ENCODE data around the gene WIPF3.

Gene WIPF3

GRCh38 chr7:29915481-29916215 lies 109.3 kb downstream of the WIPF3 start:
- Histone ChIP-seq H3K36me3 (ENCODE audit: control insufficient read depth in 2 of 2, insufficient read depth in 2 of 2, low read length in 2 of 2) (peaks cover 0 to 7% of the 10 kb centered on the region in 2 donors), H3K27ac (ENCODE audit: low read length) (peak overlapping the region; percentile 32), H3K9me3 (ENCODE audit: control insufficient read depth in 2 of 2, low read length in 2 of 2) (no peaks in the 10 kb centered on the region), H3K27me3 (ENCODE audit: control insufficient read depth in 1 of 2, insufficient read depth in 2 of 2, low read length in 2 of 2) (no peaks in the 10 kb centered on the region), H3K4me1 (ENCODE audit: control insufficient read depth, insufficient read depth, low read length) (peaks cover 9% of the 10 kb centered on the region), H3K4me3 (ENCODE audit: low read length in 2 of 2) (peak overlapping the region in 1 of 2 donors; percentile 47), H3K9ac (ENCODE audit: low read length in 2 of 2) (no peak overlapping the region)

- Histone ChIP-seq H3K4me1 (ENCODE audit: control insufficient read depth, insufficient read depth, low read length) (peaks cover 9% of the 10 kb centered on the region), H3K27me3 (ENCODE audit: control insufficient read depth in 1 of 2, insufficient read depth in 2 of 2, low read length in 2 of 2) (no peaks in the 10 kb centered on the region), H3K9ac (ENCODE audit: low read length in 2 of 2) (no peak overlapping the region), H3K4me3 (ENCODE audit: low read length in 2 of 2) (no peak overlapping the region), H3K36me3 (ENCODE audit: control insufficient read depth in 2 of 2, insufficient read depth in 2 of 2, low read length in 2 of 2) (peaks cover 6 to 15% of the 10 kb centered on the region in 2 donors), H3K27ac (ENCODE audit: low read length) (no peak overlapping the region), H3K9me3 (ENCODE audit: control insufficient read depth in 2 of 2, low read length in 2 of 2) (no peaks in the 10 kb centered on the region)
Measured at GRCh38 chr7:29917641-29918040, 111.3 kb downstream of the WIPF3 start.

DNA sequence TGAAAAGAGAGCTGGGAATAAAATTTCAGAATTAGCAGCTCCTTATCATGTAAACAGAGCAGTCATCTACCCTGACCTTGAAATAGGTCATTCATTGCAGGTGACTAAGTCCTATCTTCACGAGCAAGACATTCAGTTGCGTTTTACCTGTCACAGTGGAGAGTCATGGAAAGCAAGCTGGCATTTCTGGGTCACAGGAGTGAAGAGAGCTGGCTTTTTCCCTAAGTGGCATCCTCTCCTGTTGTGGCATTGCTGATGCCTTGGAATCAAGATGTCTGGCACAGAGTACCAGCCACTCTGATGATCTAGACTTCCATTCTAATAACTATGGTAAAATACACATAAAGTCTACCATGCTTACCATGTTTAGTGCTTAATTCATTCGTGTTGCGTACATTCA lies 112.5 kb downstream of the WIPF3 start:
- Histone ChIP-seq H3K27me3 (ENCODE audit: control insufficient read depth in 1 of 2, insufficient read depth in 2 of 2, low read length in 2 of 2) (no peaks in the 10 kb centered on the region), H3K4me3 (ENCODE audit: low read length in 2 of 2) (no peak overlapping the region), H3K9me3 (ENCODE audit: control insufficient read depth in 2 of 2, low read length in 2 of 2) (no peaks in the 10 kb centered on the region), H3K36me3 (ENCODE audit: control insufficient read depth in 2 of 2, insufficient read depth in 2 of 2, low read length in 2 of 2) (peaks cover 17 to 25% of the 10 kb centered on the region in 2 donors), H3K27ac (ENCODE audit: low read length) (no peak overlapping the region), H3K4me1 (ENCODE audit: control insufficient read depth, insufficient read depth, low read length) (peaks cover 9% of the 10 kb centered on the region), H3K9ac (ENCODE audit: low read length in 2 of 2) (no peak overlapping the region)

DNA sequence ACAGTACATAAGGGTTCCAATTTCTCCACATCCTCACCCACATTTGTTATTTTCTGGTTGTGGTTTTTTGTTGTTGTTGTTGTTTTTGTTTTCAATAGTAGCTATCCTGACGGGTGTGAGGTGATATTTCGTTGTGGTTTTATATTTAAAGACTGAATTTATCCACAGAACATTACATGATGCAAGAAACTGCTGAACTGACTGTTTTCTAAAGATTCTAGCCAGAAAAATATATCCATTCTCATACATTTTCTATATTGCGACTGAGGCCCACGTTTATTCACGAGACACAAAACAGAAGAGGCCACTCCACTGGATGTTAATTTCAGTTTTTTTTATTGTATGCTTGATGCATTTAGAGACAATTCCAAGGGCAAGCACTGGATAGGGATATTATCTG lies 113.5 kb downstream of the WIPF3 start:
- Histone ChIP-seq H3K9me3 (ENCODE audit: control insufficient read depth in 2 of 2, low read length in 2 of 2) (no peaks in the 10 kb centered on the region), H3K4me3 (ENCODE audit: low read length in 2 of 2) (no peak overlapping the region), H3K4me1 (ENCODE audit: control insufficient read depth, insufficient read depth, low read length) (peaks cover 9% of the 10 kb centered on the region), H3K27ac (ENCODE audit: low read length) (no peak overlapping the region), H3K27me3 (ENCODE audit: control insufficient read depth in 1 of 2, insufficient read depth in 2 of 2, low read length in 2 of 2) (no peaks in the 10 kb centered on the region), H3K36me3 (ENCODE audit: control insufficient read depth in 2 of 2, insufficient read depth in 2 of 2, low read length in 2 of 2) (peaks cover 18 to 33% of the 10 kb centered on the region in 2 donors), H3K9ac (ENCODE audit: low read length in 2 of 2) (no peak overlapping the region)

DNA sequence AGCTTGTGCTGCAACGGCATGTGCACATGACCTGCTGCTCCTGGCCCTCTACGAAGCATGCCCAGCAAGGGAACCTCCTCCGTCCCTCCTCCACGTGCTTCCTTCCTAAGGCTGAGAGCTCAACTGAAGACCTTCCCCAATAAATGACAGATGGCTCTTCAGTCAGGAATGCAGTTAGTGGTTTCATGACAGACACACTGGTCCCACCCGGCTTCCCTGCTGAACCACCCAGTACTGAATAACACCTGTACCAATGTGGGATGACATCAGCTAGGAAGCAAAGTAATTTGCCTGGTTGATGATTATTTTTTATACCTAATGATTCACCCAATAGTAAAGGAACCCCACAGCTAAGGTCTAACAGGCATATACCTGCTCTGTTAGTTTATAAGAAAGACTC lies 114.2 kb downstream of the WIPF3 start:
- no peaks in the 10 kb centered on the region for H3K9me3 ChIP-seq (ENCODE audit: control insufficient read depth in 2 of 2, low read length in 2 of 2)
- H3K4me3 ChIP-seq (ENCODE audit: low read length in 2 of 2): no peak overlapping the region
- H3K36me3 ChIP-seq (ENCODE audit: control insufficient read depth in 2 of 2, insufficient read depth in 2 of 2, low read length in 2 of 2): peaks cover 23 to 36% of the 10 kb centered on the region in 2 donors
- H3K4me1 ChIP-seq (ENCODE audit: control insufficient read depth, insufficient read depth, low read length): peaks cover 6% of the 10 kb centered on the region
- H3K27ac ChIP-seq (ENCODE audit: low read length): no peak overlapping the region
- H3K27me3 ChIP-seq (ENCODE audit: control insufficient read depth in 1 of 2, insufficient read depth in 2 of 2, low read length in 2 of 2): no peaks in the 10 kb centered on the region
- no peak overlapping the region for H3K9ac ChIP-seq (ENCODE audit: low read length in 2 of 2)

GRCh38 chr7:29921404-29922010 lies 115.2 kb downstream of the WIPF3 start:
- Histone ChIP-seq H3K36me3 (ENCODE audit: control insufficient read depth in 2 of 2, insufficient read depth in 2 of 2, low read length in 2 of 2) (peaks cover 23 to 39% of the 10 kb centered on the region in 2 donors), H3K4me1 (ENCODE audit: control insufficient read depth, insufficient read depth, low read length) (no peaks in the 10 kb centered on the region), H3K9ac (ENCODE audit: low read length in 2 of 2) (no peak overlapping the region), H3K27me3 (ENCODE audit: control insufficient read depth in 1 of 2, insufficient read depth in 2 of 2, low read length in 2 of 2) (no peaks in the 10 kb centered on the region), H3K9me3 (ENCODE audit: control insufficient read depth in 2 of 2, low read length in 2 of 2) (no peaks in the 10 kb centered on the region), H3K27ac (ENCODE audit: low read length) (no peak overlapping the region), H3K4me3 (ENCODE audit: low read length in 2 of 2) (no peak overlapping the region)

GRCh38 chr7:29922921-29923700 lies 116.8 kb downstream of the WIPF3 start:
- Histone ChIP-seq H3K36me3 (ENCODE audit: control insufficient read depth in 2 of 2, insufficient read depth in 2 of 2, low read length in 2 of 2) (peaks cover 25 to 39% of the 10 kb centered on the region in 2 donors), H3K27ac (ENCODE audit: low read length) (no peak overlapping the region), H3K9ac (ENCODE audit: low read length in 2 of 2) (no peak overlapping the region), H3K4me3 (ENCODE audit: low read length in 2 of 2) (no peak overlapping the region), H3K4me1 (ENCODE audit: control insufficient read depth, insufficient read depth, low read length) (no peaks in the 10 kb centered on the region), H3K9me3 (ENCODE audit: control insufficient read depth in 2 of 2, low read length in 2 of 2) (no peaks in the 10 kb centered on the region), H3K27me3 (ENCODE audit: control insufficient read depth in 1 of 2, insufficient read depth in 2 of 2, low read length in 2 of 2) (no peaks in the 10 kb centered on the region)

DNA sequence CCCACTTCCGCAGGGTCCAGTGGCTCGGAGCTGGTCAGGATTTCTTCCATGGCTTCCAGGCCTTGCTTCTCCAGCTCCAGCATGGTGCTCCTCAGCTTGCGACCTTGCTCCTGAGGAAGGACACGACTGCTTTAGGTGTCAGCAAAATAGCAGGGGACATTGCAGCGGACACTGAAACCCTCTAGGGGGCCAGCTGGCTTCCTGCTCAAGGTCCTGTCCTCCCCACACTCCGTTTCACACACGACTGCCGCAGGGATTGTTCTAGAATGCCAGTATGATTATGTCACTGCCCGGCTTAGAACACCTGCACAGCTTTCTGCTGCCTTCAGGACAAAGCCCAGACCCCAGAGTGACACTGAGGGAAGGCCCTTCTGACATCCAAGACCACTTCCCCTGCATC lies 117.7 kb downstream of the WIPF3 start:
- Histone ChIP-seq H3K27me3 (ENCODE audit: control insufficient read depth in 1 of 2, insufficient read depth in 2 of 2, low read length in 2 of 2) (no peaks in the 10 kb centered on the region), H3K9me3 (ENCODE audit: control insufficient read depth in 2 of 2, low read length in 2 of 2) (no peaks in the 10 kb centered on the region), H3K27ac (ENCODE audit: low read length) (no peak overlapping the region), H3K4me3 (ENCODE audit: low read length in 2 of 2) (no peak overlapping the region), H3K9ac (ENCODE audit: low read length in 2 of 2) (no peak overlapping the region), H3K36me3 (ENCODE audit: control insufficient read depth in 2 of 2, insufficient read depth in 2 of 2, low read length in 2 of 2) (peaks cover 26 to 42% of the 10 kb centered on the region in 2 donors), H3K4me1 (ENCODE audit: control insufficient read depth, insufficient read depth, low read length) (no peaks in the 10 kb centered on the region)

DNA sequence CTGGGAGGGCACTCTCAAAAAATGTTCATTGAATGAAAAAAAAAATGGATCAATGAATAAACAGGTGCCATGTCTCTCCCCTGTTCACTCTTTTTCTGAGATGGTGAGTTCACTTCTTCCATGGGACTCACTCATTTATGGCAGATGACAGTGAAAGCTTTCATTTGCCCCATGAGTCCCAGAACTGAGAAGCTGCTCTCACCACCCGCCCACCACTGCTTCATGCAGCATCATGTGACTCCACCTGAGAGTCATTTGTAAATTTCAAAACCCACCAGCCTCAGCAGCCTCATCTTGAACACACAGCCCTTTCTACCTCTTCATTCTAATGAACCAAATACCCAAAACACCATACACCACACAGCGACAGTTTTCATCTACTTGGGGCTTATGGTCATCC lies 118.4 kb downstream of the WIPF3 start:
- no peak overlapping the region for H3K27ac ChIP-seq (ENCODE audit: low read length)
- no peak overlapping the region for H3K4me3 ChIP-seq (ENCODE audit: low read length in 2 of 2)
- no peaks in the 10 kb centered on the region for H3K27me3 ChIP-seq (ENCODE audit: control insufficient read depth in 1 of 2, insufficient read depth in 2 of 2, low read length in 2 of 2)
- no peaks in the 10 kb centered on the region for H3K9me3 ChIP-seq (ENCODE audit: control insufficient read depth in 2 of 2, low read length in 2 of 2)
- H3K36me3 ChIP-seq (ENCODE audit: control insufficient read depth in 2 of 2, insufficient read depth in 2 of 2, low read length in 2 of 2): peaks cover 26 to 41% of the 10 kb centered on the region in 2 donors
- no peaks in the 10 kb centered on the region for H3K4me1 ChIP-seq (ENCODE audit: control insufficient read depth, insufficient read depth, low read length)
- no peak overlapping the region for H3K9ac ChIP-seq (ENCODE audit: low read length in 2 of 2)

DNA sequence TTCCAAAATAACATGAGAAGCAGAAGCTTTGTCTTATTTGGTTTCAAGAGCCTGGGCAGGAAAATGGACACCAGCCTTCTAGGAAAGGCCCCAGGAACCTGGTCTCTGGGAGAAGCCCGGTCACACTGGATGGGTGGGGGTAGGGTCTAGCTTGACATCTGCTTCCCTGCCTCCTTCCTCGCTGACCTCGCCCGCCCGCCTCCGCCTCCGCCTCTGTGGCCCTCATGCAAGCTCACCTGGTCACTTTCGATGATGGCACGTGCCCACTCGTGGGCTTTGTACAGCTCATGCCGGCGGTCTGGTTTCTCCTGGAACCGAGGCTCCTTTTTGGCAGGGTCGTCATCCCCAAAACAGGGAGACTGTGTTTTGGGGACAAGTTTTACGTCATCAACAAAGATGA lies 119.9 kb downstream of the WIPF3 start:
- Histone ChIP-seq H3K4me1 (ENCODE audit: control insufficient read depth, insufficient read depth, low read length) (no peaks in the 10 kb centered on the region), H3K27ac (ENCODE audit: low read length) (no peak overlapping the region), H3K9ac (ENCODE audit: low read length in 2 of 2) (no peak overlapping the region), H3K27me3 (ENCODE audit: control insufficient read depth in 1 of 2, insufficient read depth in 2 of 2, low read length in 2 of 2) (no peaks in the 10 kb centered on the region), H3K9me3 (ENCODE audit: control insufficient read depth in 2 of 2, low read length in 2 of 2) (no peaks in the 10 kb centered on the region), H3K36me3 (ENCODE audit: control insufficient read depth in 2 of 2, insufficient read depth in 2 of 2, low read length in 2 of 2) (peaks cover 26 to 44% of the 10 kb centered on the region in 2 donors), H3K4me3 (ENCODE audit: low read length in 2 of 2) (no peak overlapping the region)
